ENCODE data around the gene CHST1. TPM values are rescaled to one million over a fixed set of nuclear protein-coding genes. Genes with fewer than 3 reads are reported as not detected.

CHST1 gene
- total RNA-seq, 2 experiments from 2014 or later = not detected

- Histone ChIP-seq H3K4me2 (ENCODE audit: low read length) (no peak overlapping the region), H3K9me3 (ENCODE audit: low read length) (no peaks in the 10 kb centered on the region), H3K36me3 (ENCODE audit: insufficient read depth, low read length) (no peaks in the 10 kb centered on the region), H3K79me2 (ENCODE audit: insufficient read depth, low read depth, low read length) (no peaks in the 10 kb centered on the region), H4K20me1 (ENCODE audit: insufficient read depth, low read length) (no peaks in the 10 kb centered on the region), H2AFZ (ENCODE audit: low read length) (no peak overlapping the region), H3K4me3 (ENCODE audit: low read depth, low read length, poor library complexity, severe bottlenecking) (no peak overlapping the region), H3K27ac (ENCODE audit: low read depth, low read length, poor library complexity, severe bottlenecking) (no peak overlapping the region), H3K4me1 (ENCODE audit: insufficient read depth, low read length, poor library complexity, severe bottlenecking) (no peaks in the 10 kb centered on the region), H3K9me2 (ENCODE audit: insufficient read depth, low read length) (no peaks in the 10 kb centered on the region)
- TF ChIP-seq EZH2phosphoT487 (IDR thresholded peaks at IDR 0.05; ENCODE audit: borderline replicate concordance, low read depth, low read length) = no peak
- TF ChIP-seq, protein P1, sequence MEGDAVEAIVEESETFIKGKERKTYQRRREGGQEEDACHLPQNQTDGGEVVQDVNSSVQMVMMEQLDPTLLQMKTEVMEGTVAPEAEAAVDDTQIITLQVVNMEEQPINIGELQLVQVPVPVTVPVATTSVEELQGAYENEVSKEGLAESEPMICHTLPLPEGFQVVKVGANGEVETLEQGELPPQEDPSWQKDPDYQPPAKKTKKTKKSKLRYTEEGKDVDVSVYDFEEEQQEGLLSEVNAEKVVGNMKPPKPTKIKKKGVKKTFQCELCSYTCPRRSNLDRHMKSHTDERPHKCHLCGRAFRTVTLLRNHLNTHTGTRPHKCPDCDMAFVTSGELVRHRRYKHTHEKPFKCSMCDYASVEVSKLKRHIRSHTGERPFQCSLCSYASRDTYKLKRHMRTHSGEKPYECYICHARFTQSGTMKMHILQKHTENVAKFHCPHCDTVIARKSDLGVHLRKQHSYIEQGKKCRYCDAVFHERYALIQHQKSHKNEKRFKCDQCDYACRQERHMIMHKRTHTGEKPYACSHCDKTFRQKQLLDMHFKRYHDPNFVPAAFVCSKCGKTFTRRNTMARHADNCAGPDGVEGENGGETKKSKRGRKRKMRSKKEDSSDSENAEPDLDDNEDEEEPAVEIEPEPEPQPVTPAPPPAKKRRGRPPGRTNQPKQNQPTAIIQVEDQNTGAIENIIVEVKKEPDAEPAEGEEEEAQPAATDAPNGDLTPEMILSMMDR (conservative IDR thresholded peaks at IDR 0.05; ENCODE audit: low read length) = no peak
- ChIA-PET POLR2A (no interaction called here), CTCF (ENCODE audit: unreplicated experiment) (no interaction called here)
- no peak for DNase-seq (ENCODE audit: low spot score)
- no TSS peak for BruUV-seq (replicated peaks)
- intact Hi-C loops (cut with micrococcal nuclease; ENCODE audit: unreplicated experiment) = no loop called here
Observed at GRCh38 chr11:45647786-45648185, 17.6 kb downstream of the CHST1 start.

- TF ChIP-seq EZH2phosphoT487 (IDR thresholded peaks at IDR 0.05; ENCODE audit: borderline replicate concordance, low read depth, low read length) = no peak
- TF ChIP-seq, protein P1 (conservative IDR thresholded peaks at IDR 0.05; ENCODE audit: low read length) = no peak
Observed at GRCh38 chr11:45647329-45647728, 18.1 kb downstream of the CHST1 start.

DNA sequence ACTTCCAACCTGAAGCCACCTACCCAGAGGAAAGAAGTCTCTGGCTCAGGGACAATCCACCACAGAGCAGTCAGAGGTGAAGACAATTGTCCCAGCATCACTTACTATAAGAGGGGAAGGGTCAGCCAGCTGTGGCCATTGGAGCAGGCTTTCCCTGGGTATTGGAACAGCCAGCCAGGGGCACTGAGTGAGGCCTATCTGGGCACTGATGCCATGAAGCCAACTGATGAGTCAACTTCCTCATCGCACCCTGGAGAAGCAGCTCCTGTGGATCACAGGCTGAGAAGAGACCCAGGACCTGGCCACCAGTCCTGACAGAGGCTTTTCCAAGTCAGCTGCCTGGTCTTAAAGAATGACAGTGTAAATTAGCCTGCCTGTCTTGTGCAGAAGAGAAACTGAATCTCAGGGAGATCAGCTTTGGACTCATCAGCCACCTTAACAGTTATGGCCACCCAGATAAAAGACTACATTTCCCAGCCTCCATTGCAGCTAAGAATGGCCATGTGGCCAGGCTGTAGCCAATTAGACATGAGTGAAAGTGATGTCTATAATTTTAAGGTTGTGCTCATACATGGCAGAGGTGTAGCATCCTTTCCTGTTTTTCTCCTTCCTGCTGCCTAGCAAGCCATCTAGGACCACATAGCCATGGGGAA, 19.0 kb downstream of the CHST1 start:
- peak; percentile 43 for DNase-seq (ENCODE audit: low spot score)
- H2AFZ ChIP-seq (ENCODE audit: low read length) = peak overlapping the region; percentile 30; the same call in 1 of the 2 replicates
- H3K4me3 ChIP-seq (ENCODE audit: low read depth, low read length, poor library complexity, severe bottlenecking) = no peak overlapping the region
- H3K79me2 ChIP-seq (ENCODE audit: insufficient read depth, low read depth, low read length) = no peaks in the 10 kb centered on the region
- CTCF ChIA-PET (ENCODE audit: unreplicated experiment) = interaction anchor here (1.3 kb wide), 1 partner anchor 8 kb away, joined by 3 read pairs; no protein-coding TSS in a partner anchor
- no peak overlapping the region for H3K27ac ChIP-seq (ENCODE audit: low read depth, low read length, poor library complexity, severe bottlenecking)
- intact Hi-C loops (cut with micrococcal nuclease; ENCODE audit: unreplicated experiment) = no loop called here
- no peaks in the 10 kb centered on the region for H3K9me2 ChIP-seq (ENCODE audit: insufficient read depth, low read length)
- TF ChIP-seq, protein P1 (conservative IDR thresholded peaks at IDR 0.05; ENCODE audit: low read length) = no peak
- TF ChIP-seq EZH2phosphoT487 (IDR thresholded peaks at IDR 0.05; ENCODE audit: borderline replicate concordance, low read depth, low read length) = no peak
- no peaks in the 10 kb centered on the region for H3K4me1 ChIP-seq (ENCODE audit: insufficient read depth, low read length, poor library complexity, severe bottlenecking)
- H4K20me1 ChIP-seq (ENCODE audit: insufficient read depth, low read length) = no peaks in the 10 kb centered on the region
- no peaks in the 10 kb centered on the region for H3K36me3 ChIP-seq (ENCODE audit: insufficient read depth, low read length)
- POLR2A ChIA-PET = no interaction called here
- BruUV-seq (replicated peaks) = no TSS peak
- H3K9me3 ChIP-seq (ENCODE audit: low read length) = no peaks in the 10 kb centered on the region
- H3K4me2 ChIP-seq (ENCODE audit: low read length) = no peak overlapping the region

More at GRCh38 chr11:45647329-45647728, 18.1 kb downstream of the CHST1 start:
- no peak overlapping the region for H3K4me2 ChIP-seq (ENCODE audit: low read length)
- DNase-seq (ENCODE audit: low spot score) = no peak
- H3K36me3 ChIP-seq (ENCODE audit: insufficient read depth, low read length) = no peaks in the 10 kb centered on the region
- no TSS peak for BruUV-seq (replicated peaks)
- no peaks in the 10 kb centered on the region for H3K79me2 ChIP-seq (ENCODE audit: insufficient read depth, low read depth, low read length)
- intact Hi-C loops (cut with micrococcal nuclease; ENCODE audit: unreplicated experiment) = no loop called here
- no peak overlapping the region for H2AFZ ChIP-seq (ENCODE audit: low read length)
- H3K4me3 ChIP-seq (ENCODE audit: low read depth, low read length, poor library complexity, severe bottlenecking) = no peak overlapping the region
- H3K9me3 ChIP-seq (ENCODE audit: low read length) = no peaks in the 10 kb centered on the region
- H4K20me1 ChIP-seq (ENCODE audit: insufficient read depth, low read length) = no peaks in the 10 kb centered on the region
- no peaks in the 10 kb centered on the region for H3K9me2 ChIP-seq (ENCODE audit: insufficient read depth, low read length)
- H3K27ac ChIP-seq (ENCODE audit: low read depth, low read length, poor library complexity, severe bottlenecking) = no peak overlapping the region
- H3K4me1 ChIP-seq (ENCODE audit: insufficient read depth, low read length, poor library complexity, severe bottlenecking) = no peaks in the 10 kb centered on the region
- CTCF ChIA-PET (ENCODE audit: unreplicated experiment) = no interaction called here
- POLR2A ChIA-PET = no interaction called here

Measured in OCI-LY7 (cell line).